HTERT RPE-1 (cell line): Measurements from ENCODE around the gene TRIM45.
"Not testable (repeated sequence)": the region's sequence is repeated elsewhere in the genome, so short reads cannot be mapped to it uniquely, and the experiment has no call there.

ENCODE experiments used
- in situ Hi-C: fragments of 300-500 bp; cut with MboI; formaldehyde crosslinking; loops from 4 replicates; pipeline ENCODE4 v1.14.3; 2020; ENCODE audit warnings: low sequenced_read_pairs

The TRIM45 gene

DNA sequence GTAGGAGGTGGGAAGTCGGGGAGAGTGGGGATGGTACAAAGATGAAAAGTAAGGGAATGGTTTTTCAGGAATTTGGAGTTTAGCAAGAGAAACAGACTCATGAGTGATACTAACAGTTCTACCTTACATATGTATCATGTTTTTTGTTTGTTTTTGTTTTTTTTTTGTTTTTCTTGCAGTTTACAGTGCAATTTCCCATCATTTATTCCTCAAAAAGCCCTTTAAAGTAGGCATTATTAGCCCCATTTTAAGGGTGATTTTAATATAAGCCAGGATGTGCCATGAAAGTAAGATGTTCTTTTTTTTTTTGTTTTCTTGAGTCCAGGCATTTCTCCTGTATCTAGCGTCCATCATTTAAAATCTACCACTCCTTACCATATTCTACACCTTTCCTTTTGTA lies 13.8 kb upstream of the TRIM45 start:
- in situ Hi-C loops, result no loop called here

DNA sequence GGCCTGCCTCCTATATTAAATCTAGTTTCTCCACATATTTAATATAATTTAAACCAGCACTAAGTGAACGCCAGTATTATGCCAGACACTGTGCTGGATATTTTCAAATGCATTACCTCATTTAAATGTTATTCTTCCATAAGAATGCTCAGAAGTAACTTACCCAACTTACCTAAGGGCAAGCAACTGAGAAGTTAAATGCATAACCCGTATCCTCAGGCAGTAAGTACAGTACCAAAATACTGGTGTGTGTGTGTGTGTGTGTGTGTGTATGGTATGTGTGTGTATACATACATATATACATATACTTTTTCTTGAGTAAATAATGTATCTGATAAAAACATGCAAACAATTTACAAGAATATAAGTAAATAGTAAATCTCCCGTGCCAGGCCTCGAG lies 9.0 kb upstream of the TRIM45 start:
- in situ Hi-C loops, result no loop called here

DNA sequence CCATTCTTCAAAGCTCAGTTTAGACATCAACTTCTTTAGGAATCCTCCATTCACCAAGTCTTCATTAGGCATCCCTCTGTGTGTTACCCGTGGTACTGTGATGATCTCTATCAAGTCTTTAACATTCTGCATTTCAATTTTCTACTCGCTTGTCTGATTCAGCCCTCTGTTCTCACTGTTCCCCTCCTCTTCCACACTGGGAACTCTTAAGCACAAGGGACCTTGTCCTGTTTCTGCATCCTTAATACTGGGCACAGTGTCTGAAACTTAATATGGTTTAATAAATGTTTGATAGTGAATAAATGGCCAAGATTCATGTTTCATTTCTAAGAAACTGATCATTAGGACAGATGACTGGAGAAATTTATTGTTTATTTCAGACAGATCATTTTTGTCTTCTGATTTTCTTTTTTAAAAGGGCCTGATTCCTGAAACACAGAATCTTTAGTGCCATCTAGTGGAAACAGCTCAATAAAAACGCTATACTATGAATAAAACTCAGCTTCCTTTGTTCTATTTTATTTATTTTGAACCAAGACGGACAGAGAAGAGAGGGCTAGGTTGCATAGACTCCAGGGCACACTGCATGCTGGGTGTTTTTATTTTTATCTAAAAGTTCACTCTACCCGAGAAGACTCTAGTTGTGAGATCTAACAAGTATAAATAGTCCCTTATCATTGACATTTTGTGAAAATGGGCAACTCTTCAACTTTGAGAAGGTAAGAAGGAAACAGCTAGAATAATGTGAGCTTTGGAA lies 7.0 kb upstream of the TRIM45 start:
- in situ Hi-C loops, result no loop called here

DNA sequence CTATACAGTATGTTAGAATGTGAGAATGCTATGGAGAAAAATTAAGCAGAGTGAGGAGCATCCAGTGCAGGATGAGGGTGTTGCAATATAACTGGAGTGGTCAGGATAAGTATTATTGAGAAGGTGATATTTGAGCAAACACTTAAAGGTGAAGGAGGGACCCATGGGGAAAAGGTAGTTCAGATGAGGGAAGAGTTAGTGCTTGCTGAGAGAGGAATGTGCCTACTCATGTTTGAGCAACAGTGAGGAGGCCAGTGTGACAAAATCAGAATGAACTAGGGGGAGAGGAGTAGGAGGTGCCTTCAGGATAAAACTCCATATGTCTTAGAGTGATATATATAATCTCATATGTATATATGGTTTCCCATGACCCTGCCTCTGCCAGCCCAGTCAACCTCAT lies 6.2 kb upstream of the TRIM45 start:
- in situ Hi-C loops, result no loop called here

DNA sequence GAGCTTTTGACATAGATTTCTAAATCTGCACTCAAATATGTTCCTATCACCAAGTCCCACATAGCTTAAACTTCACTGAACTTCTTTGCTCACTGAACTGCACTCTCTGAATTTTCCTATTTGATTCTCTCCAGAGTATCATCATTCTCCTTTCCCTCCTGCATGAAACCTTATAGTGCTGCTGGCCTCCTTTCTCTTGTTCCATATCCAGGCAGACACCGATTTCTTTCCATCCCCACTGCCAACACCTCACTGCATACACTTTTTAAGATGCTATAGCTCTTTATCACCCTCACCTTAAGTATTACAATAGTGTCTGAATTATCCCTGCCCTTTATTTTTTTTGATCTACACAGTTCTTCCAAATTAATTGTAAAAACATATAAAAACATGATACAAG lies 3.1 kb upstream of the TRIM45 start:
- in situ Hi-C loops, result no loop called here

DNA sequence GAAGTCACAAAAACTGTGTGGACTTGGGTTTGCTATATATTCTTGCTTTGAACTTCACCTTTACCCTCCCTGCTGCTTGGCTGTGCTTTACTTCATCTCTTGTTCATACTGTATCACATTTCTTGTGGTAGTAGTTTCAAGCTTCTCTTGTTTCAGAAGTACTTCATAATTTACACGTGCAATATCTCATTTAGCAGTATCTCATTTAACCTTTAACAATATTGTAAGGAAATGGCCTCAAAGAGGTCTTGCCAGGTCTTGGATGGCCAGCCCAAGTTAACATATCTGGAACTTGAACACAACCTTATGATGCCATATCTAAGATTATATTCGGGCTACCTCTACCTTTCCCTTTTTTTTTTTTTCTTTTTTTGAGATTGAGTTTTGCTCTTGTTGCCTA lies 1.7 kb upstream of the TRIM45 start:
- in situ Hi-C loops, result no loop called here

DNA sequence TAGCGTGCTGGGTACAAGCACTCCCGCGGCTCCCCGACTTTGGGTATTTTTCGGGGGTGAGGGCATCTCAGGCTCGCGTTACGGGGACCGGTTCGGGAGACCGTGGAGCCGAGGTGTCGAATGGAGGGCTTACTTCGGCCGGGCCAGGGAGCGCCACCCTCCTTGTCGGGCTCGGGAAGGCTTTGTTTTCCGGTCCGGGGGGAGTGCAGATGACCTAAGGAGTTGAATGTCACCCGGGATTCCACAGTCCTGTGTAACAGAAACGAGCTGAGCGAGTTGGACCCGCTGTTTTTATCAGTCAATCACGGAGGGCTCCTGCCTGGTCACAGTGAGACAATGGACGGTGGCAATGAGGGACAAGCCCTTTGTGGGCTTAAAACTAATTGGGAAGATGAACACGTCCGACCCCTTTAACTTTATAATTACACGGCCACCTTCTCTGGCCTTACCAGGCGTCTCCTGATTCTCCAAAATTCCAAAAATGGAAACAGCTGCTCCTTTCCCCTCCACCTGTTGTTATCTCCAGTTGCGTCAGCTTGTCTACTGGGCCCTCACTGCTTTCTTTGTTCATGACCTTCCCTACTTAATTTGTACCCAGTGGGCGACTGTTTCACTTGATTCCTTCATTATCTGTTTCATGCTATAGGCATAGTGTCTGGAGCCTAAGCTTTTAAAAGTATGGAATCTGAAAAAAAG lies 929 bp upstream of the TRIM45 start:
- in situ Hi-C loops, result no loop called here

DNA sequence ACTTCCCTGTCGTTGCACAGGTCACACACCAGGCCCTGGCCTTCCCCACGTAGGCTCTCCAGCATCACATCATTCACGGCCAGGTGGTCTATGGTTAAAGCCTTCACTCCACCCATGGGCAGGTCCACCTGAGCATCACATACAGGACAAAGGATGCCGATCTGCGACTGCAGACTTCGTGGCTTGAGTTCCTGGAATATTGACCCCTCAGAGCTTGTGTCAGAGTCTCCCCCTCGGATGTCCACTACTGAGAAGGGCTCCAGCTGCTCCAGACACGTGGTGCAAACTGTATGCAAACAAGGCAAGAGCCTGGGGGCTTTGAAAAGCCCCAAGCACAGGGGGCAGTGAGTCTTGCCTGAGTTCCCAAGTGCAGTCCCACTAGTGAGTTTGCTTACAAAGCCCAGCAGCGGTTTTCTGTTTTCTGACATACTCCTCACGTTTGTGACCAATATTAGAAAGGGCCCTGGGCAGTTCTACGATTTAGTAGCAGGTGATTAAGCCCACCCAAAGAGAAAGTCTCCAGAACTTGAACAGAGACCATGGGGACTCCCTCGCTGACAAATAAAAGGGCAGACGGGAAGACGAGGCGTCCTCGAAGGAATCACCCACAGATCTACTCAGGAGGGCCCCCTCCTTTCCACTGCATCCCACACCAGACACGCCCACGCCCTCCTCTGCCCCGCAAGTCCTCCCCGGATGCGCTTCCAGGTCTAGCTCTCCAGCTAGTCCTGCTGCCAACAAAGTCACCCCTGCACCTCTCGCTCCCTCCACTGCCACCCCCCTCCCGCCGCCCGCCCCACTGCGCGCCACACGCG lies 568 bp downstream of the TRIM45 start:
- in situ Hi-C loops, result no loop called here

GRCh38 chr1:117119144-117119543 lies 2.4 kb downstream of the TRIM45 start:
- in situ Hi-C loops, result not testable (repeated sequence)

DNA sequence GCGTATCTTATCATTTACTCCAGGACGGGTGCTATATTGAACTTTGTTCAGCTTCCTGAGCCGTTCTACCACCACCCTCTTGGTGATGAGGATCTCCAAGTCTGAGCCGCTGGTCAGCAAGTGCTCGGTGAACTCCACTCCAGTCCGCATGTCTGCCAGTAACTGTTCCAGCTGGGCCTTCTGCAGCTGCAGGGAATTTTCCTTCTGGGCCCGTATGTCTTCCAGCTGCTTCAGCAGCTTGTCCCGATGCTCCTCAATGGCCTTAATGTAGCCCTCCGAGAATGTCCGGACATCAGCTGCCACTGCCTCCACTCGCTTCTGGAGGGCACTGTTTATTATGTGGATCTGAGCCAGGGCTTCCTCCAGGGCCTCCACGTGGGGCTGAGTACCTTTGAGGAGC lies 3.4 kb downstream of the TRIM45 start:
- in situ Hi-C loops, result no loop called here

DNA sequence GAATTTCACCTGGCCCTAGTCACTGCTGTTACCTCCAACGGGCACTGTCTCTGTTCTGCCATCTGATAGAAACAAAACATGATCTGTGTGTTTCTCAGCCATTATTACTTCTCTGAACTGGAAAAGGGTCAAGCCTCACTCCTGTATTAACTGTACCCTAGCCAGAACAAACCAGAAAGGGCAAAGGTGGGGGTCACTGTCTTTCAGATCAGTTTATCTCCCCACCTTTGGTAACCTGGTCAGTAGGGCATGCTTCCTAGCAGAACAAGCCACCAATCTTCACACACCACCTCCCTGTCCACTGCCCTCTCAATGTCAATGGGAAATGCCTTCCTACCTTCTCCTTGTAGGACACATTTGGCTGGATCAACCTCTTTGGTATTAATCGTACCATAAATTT lies 3.9 kb downstream of the TRIM45 start:
- in situ Hi-C loops, result no loop called here

GRCh38 chr1:117116784-117117130 lies 4.8 kb downstream of the TRIM45 start:
- in situ Hi-C loops, result no loop called here

GRCh38 chr1:117116090-117116783 lies 5.3 kb downstream of the TRIM45 start:
- in situ Hi-C loops, result no loop called here

DNA sequence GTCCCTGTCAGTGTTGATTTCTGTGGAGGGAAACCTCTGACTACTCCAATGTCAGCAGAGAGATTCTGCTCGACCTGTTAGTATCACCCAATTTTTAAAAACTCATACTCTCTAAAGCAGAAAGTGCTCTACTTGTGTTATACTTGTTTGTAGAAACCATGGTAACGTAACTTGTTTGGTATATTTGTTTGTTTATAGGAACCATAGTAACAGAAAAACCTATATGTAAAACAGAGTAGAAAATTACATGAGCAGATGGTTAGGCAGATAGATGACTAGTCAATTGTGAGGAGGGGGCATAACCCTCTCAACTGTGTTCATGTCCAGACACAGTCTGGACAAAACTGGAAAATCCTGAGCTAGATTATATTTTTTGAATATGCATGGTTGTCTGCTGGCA lies 6.7 kb downstream of the TRIM45 start:
- in situ Hi-C loops, result no loop called here

- in situ Hi-C loops, result no loop called here
Measured at GRCh38 chr1:117113199-117113598, 8.3 kb downstream of the TRIM45 start.

GRCh38 chr1:117112047-117112717 lies 9.4 kb downstream of the TRIM45 start:
- in situ Hi-C loops, result no loop called here

GRCh38 chr1:117110774-117111173 lies 10.8 kb downstream of the TRIM45 start:
- in situ Hi-C loops, result no loop called here

GRCh38 chr1:117107364-117107763 lies 14.2 kb downstream of the TRIM45 start:
- in situ Hi-C loops, result no loop called here

DNA sequence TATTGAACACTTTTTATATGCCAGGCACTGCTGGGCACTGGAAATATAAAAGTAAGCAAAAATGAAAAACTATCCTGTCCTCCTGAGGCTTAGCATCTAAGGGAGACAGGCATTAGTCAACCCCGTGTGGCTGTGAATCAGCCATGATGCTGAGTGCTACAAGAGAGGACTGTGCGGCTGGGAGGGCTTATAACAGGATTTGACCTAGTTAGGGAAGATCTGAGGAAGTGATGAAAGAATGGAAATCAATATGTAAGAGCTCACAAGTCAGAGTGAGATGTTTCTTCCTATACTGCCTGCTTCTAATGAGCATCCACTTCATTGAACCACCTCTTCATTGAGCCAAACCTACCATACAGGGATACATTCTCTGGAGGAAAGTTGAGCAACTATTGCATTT lies 15.1 kb downstream of the TRIM45 start:
- in situ Hi-C loops, result no loop called here

GRCh38 chr1:117105722-117106121 lies 15.8 kb downstream of the TRIM45 start:
- in situ Hi-C loops, result no loop called here

GRCh38 chr1:117104986-117105385 lies 16.6 kb downstream of the TRIM45 start:
- in situ Hi-C loops, result no loop called here
